Activated gamma-delta T cell treated with anti-CD3 and anti-CD28 coated beads, Interleukin-2, amount 50 U/mL, for 16 hours (primary cell): Measurements from ENCODE around the gene RGS18.
"Not testable (repeated sequence)": the region's sequence is repeated elsewhere in the genome, so short reads cannot be mapped to it uniquely, and the experiment has no call there.

ENCODE experiments used
- DNase-seq: peaks from one replicate; pipeline ENCODE4 v3.0.0-alpha.2; 2020; ENCODE audit warnings: low read depth

Gene RGS18

GRCh38 chr1:192167011-192167410, 8.7 kb downstream of the RGS18 start:
- no peak for DNase-seq

DNA sequence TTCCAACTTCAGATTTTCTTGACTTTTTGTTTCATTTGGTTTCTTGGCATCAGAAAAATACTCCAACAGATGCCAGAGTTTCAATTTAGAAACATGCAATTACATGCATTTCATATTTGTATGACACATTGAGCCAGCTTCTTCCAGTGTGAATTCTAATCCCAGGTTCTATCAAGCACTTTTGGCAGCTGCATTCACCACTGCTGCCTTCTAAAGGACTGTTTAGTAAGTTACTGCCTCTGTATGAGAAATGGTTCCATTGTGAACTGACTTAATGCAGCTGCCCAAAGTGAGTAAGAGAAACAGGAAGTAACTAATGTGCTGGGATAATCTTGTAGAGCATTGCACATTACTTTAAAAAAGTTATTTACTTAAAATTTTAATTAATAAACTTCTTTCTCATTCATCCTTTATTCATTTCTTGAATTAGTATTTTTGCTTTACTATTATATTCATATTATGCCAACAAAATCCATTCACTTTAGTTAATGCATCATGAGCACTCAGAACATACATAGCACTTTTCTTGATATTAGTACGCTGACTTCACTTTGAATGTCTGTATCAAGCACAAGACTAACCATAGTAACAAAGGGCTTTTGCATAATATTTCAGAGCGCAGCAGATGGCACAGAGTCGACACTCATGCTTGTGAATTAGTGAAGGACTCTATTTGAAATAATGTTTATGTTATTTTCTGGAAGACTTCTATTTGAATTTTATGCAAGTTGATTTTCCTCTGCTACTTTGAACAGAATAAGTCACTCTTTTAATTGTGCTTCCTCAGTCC, 9.8 kb downstream of the RGS18 start:
- no peak for DNase-seq

DNA sequence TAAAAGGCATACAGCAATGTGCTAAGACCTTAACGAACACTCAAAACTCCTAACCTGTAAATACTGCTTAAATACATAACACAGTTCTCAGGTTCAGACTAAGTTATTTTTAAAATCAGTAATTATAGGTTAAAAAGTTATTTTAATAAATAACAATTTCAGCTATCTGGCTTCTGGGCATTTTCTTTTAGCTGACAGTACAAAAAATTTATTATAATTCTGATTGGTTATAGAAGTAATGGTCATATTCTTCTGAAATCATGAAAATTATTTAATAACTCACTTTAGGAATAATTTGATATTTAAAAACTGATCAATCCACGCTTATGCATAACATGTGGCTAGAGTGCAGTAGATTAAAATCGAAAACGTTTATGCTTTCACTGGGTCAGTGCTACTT, 10.7 kb downstream of the RGS18 start:
- DNase-seq = no peak

DNA sequence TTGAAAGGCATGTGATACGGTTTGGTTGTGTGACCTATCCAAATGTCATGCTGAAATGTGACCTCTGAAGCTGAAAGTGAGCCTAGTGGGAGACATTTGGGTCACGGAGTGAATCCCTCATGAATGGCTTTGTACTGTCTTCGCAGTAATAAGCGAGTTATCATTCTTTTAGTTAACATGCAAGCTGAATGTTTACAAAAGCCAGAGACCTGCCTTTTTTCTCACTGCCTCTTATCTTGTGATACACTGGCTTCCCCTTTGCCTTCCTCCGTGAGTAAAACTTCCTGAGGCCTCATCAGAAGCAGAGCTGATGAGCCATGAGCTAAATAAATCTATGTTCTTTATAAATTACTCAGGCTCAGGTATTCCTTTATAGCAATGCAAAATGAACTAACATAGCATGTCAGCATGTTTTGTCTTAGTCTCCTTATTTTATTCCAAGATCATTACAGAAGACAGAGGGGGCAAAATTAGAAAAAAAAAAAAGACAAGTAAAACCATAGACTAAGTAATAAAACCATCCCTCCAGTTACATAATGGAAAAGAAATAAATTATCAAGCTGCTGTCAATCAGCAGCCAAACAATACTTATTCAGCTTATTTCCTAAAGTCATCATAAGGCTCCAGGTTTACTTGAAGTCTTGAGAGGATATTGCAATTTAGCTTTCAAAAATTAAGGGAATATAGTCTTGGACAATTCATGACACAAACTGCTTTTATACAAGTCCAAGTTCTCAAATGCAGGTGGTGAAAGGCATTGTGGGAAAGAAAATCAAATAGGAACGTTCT, 12.1 kb downstream of the RGS18 start:
- no peak for DNase-seq

DNA sequence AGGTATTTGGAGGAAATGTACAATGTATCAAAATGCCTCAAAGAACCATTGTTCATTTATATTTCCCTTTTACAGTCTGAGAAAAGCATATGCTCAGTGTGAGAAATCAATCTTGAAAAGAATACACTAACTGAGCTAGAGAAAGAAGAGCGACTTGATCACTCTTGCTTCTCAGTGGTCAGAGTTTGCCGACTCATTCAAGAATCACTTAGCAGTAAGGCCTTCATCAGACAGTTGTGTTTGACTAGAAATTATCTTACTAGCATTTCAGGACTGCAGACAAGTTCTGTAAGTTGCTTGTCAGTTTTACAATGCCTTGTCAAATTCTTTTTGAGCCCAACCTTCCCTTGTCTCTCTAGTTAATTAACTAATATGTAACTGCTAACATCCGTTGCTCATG, 12.9 kb downstream of the RGS18 start:
- no peak for DNase-seq

DNA sequence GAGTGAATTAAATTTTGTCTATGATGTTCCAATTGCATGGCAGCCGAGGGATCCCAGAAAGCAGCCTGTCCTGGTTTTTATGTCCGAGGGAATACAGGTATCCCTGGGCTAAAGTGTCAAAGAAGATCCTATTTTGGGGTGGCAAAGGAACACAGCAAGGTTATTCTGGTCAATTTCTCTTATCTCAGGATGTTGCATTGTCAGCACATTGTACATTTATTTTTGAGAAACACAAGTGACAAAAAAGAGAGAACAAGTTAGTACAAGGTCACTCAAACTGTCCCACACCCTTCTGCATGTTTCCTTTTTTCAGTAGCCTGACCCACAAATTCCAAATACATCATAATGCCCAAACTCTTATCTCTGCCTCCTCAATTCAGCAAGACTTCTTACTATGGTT, 17.7 kb downstream of the RGS18 start:
- no peak for DNase-seq

DNA sequence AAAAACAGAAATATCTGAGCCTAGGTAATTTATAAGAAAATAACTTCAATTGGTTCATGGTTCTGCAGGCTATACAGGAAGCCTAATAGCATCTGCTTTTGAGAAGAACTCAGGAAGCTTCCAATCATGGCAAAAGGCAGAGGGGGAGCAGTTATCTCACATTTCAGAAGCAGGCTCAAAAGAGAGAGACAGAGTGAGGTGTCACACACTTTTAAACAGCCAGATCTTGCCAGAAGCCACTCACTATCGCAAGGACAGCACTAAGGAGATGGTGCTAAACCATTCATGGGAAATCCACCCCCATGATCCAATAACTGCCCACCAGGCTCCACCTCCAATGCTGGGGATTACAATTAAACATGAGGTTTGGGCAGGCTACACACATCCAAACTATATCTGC, 25.5 kb downstream of the RGS18 start:
- no peak for DNase-seq

DNA sequence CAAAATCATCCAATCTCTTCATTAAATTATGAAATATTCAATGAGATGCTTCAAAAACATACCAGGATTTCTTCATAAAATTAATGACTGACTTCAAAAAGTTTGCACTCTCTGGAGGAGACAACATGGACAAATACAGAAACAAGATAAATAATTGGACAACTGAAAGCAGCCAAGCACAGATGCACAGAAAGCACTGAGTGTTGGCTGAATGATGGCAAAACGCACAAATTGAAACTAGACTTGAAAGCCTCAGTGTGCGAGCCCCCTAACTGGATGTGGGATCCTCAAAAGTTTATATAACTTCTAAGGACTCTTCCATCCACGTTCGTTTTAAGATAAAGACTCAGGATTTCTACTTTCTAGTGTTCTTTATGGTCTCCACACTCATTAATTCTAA, 27.9 kb downstream of the RGS18 start:
- DNase-seq = no peak

GRCh38 chr1:192190066-192190465, 31.8 kb downstream of the RGS18 start:
- DNase-seq = no peak

GRCh38 chr1:192201303-192201702, 43.0 kb downstream of the RGS18 start:
- no peak for DNase-seq

DNA sequence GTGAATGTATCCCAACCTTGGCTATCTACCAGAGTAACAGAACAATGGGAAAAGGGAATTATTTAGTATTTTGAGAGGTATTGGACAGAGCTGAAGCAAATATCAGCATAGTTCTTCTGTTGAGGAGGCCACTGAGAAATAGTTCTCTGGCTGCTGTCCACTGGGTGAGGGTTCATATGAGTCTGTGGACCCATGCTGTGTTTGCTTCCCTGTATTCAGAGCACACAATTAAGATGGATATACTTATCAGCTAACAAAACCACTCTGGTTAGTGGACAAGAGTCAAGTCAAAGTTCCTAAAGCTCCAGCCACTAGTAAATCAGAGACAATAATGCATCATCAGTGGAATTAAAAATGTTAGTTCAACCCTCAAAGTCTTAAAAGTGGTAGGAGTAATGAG, 66.1 kb downstream of the RGS18 start:
- no peak for DNase-seq

- DNase-seq = no peak
Observed at GRCh38 chr1:192224846-192225245, 66.6 kb downstream of the RGS18 start.

- DNase-seq = no peak
Observed at GRCh38 chr1:192225266-192225665, 67.0 kb downstream of the RGS18 start.

- DNase-seq = no peak
Observed at GRCh38 chr1:192225703-192226102, 67.4 kb downstream of the RGS18 start.

DNA sequence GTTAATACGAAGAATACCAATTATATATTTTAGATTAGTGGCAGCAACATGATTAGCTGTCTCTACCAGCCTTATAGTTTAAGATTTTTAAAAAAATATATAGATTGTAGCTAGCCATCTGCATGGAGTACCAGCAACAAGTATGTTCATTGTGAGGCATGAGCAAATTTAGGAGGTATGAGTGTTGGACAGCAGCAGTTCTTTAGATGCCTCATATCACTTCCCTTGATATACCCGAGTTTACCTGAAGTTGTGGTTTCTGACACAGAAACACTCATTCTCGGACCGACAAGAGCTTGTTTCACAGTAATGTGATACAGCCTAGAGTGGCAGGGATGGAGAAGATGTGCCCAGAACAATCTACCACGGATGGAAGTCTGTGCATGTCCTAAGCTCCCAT, 69.1 kb downstream of the RGS18 start:
- no peak for DNase-seq

GRCh38 chr1:192227980-192228379, 69.7 kb downstream of the RGS18 start:
- not testable (repeated sequence) for DNase-seq

- no peak for DNase-seq
Observed at GRCh38 chr1:192232817-192233417, 74.7 kb downstream of the RGS18 start.

- DNase-seq = no peak
Observed at GRCh38 chr1:192235127-192235526, 76.9 kb downstream of the RGS18 start.
